GM12891 (cell line): ENCODE data around the gene LLPH.

Source experiments
- POLR2A ChIP-seq: IDR thresholded peaks from 2 replicates; pipeline ENCODE4 v1.6.1; 2011; ENCODE audit warnings: low read depth, low read length, control low read depth
- POLR2AphosphoS5 ChIP-seq: IDR thresholded peaks from 2 replicates; pipeline ENCODE4 v1.6.1; 2011; ENCODE audit warnings: low read depth, low read length, control low read depth
- SPI1 ChIP-seq: IDR thresholded peaks from 2 replicates; pipeline ENCODE4 v1.6.1; 2011; ENCODE audit warnings: low read depth, low read length, control low read depth

DNA sequence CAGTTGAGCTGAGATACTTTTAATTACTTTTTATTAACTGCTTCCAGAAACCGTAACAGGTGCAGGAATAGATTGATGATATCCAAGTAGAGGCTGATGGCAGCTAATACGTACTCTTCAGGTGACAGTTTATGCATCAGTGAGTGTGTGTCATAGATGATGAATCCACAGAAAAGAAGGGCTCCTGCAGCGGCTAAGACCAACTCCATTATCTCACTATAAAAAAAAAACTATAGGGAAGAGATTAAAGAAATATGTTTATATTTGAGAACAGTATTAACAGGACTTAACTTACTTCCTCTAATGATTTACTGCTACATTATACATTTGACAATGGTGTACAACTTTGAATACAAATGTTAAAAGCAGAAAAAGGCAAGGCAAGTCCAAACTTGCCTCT, 7.4 kb upstream of the LLPH start:
- TF ChIP-seq POLR2AphosphoS5 (no peak), POLR2A (no peak), SPI1 (no peak)
